Brain microvascular endothelial cell (primary cell): Measurements from ENCODE around the gene MT1E.
"Not testable (repeated sequence)": the region's sequence is repeated elsewhere in the genome, so short reads cannot be mapped to it uniquely, and the experiment has no call there.

ENCODE experiments used
- DNase-seq: peaks from one replicate; pipeline ENCODE4 v3.0.0-alpha.2; 2020
- H3K27ac ChIP-seq: fragments of 250-450 bp; sonication (Bioruptor Pico); 2 replicates; pipeline ENCODE4 v1.5.1; 2020; ENCODE audit warnings: mild to moderate bottlenecking, moderate library complexity
- H3K27me3 ChIP-seq: fragments of 250-450 bp; sonication (Bioruptor Pico); replicated peaks from 2 replicates; pipeline ENCODE4 v1.5.1; 2020; ENCODE audit warnings: mild to moderate bottlenecking
- H3K36me3 ChIP-seq: fragments of 250-450 bp; sonication (Bioruptor Pico); replicated peaks from 2 replicates; pipeline ENCODE4 v1.5.1; 2020; ENCODE audit warnings: mild to moderate bottlenecking
- H3K4me3 ChIP-seq: 2 replicates; pipeline ENCODE4 v1.5.1; 2011; ENCODE audit warnings: low read depth, mild to moderate bottlenecking, control low read depth, low read length, moderate library complexity
- CTCF ChIP-seq: IDR thresholded peaks from 2 replicates; pipeline ENCODE4 v1.5.1; 2011; ENCODE audit warnings: low read depth, mild to moderate bottlenecking, moderate library complexity, low read length, control low read depth, inconsistent platforms; ENCODE audit errors: missing control alignments
- in situ Hi-C: cut with HindIII; loops from 2 replicates; pipeline ENCODE4 v1.10.0; 2017; ENCODE audit warnings: low sequenced_read_pairs, low pct_ligation_motif_present

MT1E gene

GRCh38 chr16:56672761-56673536, 47.4 kb downstream of the MT1E start:
- no peak overlapping the region for H3K27ac ChIP-seq
- no peak for DNase-seq
- peaks cover 36% of the 10 kb centered on the region for H3K27me3 ChIP-seq
- no peak overlapping the region for H3K4me3 ChIP-seq
- no peaks in the 10 kb centered on the region for H3K36me3 ChIP-seq
- in situ Hi-C loops: no loop called here
- TF ChIP-seq CTCF: no peak

- H3K36me3 ChIP-seq: no peaks in the 10 kb centered on the region
- H3K27me3 ChIP-seq: peaks cover 27% of the 10 kb centered on the region
- no peak overlapping the region for H3K27ac ChIP-seq
- in situ Hi-C loops: no loop called here
- DNase-seq: no peak
- no peak overlapping the region for H3K4me3 ChIP-seq
- TF ChIP-seq CTCF: peak; percentile 75
Observed at GRCh38 chr16:56673921-56674320, 48.3 kb downstream of the MT1E start.

- H3K4me3 ChIP-seq, DNase-seq, in situ Hi-C loops, H3K27ac ChIP-seq, H3K36me3 ChIP-seq: not testable (repeated sequence)
- peaks cover 20% of the 10 kb centered on the region for H3K27me3 ChIP-seq
Observed at GRCh38 chr16:56674570-56674969, 49.0 kb downstream of the MT1E start.

GRCh38 chr16:56675685-56676210, 50.2 kb downstream of the MT1E start:
- H3K4me3 ChIP-seq: peak overlapping the region; percentile 20
- no peak for DNase-seq

More at GRCh38 chr16:56675685-56676210, 50.2 kb downstream of the MT1E start:
- Histone ChIP-seq H3K27ac (no peak overlapping the region), H3K27me3 (peaks cover 8% of the 10 kb centered on the region), H3K36me3 (no peaks in the 10 kb centered on the region)
- in situ Hi-C loops: no loop called here
- TF ChIP-seq CTCF: no peak
